ENCODE measurements around the gene TBC1D20. TPM values are rescaled to one million over a fixed set of nuclear protein-coding genes. Genes with fewer than 3 reads are reported as not detected.
A peak's percentile ranks its signal among the peaks of the same experiment; 100 is the strongest.

TBC1D20 gene
- total and polyA plus RNA-seq, 7 donors, result 16.6 to 31.4 (median 28.3) TPM

DNA sequence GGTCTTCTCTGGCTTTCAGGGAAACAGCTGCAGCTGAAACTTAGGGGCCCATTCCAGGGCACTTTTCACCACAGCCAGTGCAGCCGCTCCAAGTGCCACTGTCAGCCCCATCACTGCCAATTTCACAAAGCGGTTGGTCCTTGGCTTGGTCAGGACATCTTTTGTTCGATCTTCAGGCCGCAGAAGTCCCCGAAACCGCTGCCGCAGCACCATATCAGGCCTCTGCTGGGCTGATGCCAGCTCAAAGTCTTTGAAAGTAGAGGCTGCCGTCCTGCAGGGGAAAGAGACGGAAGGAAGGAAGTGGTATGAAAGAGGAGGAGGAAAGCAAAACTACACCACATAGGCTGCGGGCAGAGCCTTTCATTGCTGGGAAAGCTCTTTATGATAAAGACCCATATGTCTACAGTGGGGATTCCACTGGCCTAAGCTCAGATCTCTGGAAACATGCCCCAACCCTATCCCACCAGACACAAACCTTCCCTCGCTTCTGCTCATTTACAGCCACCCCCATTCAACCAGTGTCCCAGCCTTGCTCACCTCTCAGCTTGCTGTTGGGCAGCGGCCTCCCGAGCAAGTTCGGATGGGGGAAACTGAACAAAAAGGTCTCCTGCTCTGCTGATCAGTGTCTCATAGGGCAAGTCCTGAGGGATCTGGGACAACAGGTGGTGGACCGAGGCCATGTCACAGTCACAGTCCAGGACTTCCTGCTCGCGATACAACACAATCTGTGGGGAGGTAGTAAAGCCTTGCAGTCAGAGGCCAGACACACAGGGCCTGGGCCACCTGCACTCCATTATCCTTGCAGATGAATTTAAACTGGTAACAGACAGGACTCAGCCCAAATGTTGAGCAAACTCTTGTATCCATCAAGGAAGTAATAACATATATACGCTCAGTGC is 23.5 kb downstream of the TBC1D20 start:
- H3K9me3 ChIP-seq, result no peaks in the 10 kb centered on the region
- WGBS, 3 donors, result 39 to 56% (median 40%) methylated on average over 18 of the region's 18 CpGs
- intact Hi-C loops (cut with DNase I), result loop anchor here in 1 of 2 donors (5.0 kb wide), 1 partner anchor 67 kb away; no protein-coding TSS in a partner anchor
- no peaks in the 10 kb centered on the region for H3K27me3 ChIP-seq (ENCODE audit: insufficient read depth in 3 of 3, low read length in 2 of 3)
- peaks cover 16 to 87% of the 10 kb centered on the region in 2 donors for H3K36me3 ChIP-seq (ENCODE audit: insufficient read depth in 1 of 2, low read depth in 1 of 2)
- DNase-seq, result no peak
- peak overlapping the region; percentile 44 for H3K27ac ChIP-seq
- peaks cover 30% of the 10 kb centered on the region for H3K4me1 ChIP-seq
- ATAC-seq, result peak; percentile 11 to 21 (median 18)
- no peak overlapping the region for H3K4me3 ChIP-seq
- no peak for TF ChIP-seq CTCF (IDR thresholded peaks at IDR 0.05)

DNA sequence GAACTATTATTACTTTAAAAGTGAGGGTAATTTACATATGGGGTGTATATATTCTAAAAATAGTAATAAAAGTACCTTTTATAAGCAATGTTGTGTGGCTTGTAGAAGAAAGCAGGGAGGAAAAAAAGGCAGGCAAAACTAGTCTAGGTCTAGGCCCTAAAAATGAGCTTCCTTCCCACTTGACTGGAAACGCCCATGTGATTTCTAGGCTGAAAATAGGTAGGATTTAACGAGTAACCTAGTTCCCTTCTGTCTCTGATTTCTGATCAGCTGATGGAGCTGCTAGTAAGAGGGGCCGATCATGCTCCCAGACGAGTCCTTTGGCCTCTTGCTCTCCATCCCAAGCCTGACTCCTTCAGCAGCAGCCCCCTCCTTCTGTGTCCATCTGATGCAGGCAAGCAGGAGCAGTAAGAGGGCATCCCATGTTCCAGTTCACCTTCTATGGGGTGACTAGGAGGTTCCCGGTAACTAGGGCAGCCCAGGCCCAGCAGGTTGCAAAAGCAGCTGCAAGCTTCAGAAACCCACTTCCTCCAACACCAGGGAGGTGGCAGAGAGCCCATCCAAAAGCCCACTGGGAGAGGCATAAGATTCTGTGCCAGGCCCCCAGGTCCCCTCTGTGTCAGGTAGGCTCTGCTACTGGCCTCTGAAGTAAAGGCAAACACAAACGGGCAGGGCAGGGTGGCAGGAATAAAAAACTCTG is 24.4 kb downstream of the TBC1D20 start:
- peaks cover 30% of the 10 kb centered on the region for H3K4me1 ChIP-seq
- TF ChIP-seq CTCF (IDR thresholded peaks at IDR 0.05), result no peak
- no peaks in the 10 kb centered on the region for H3K9me3 ChIP-seq
- ATAC-seq (peak in 2 of 4 donors; percentile 11 to 20), DNase-seq (no peak)
- H3K27me3 ChIP-seq (ENCODE audit: insufficient read depth in 3 of 3, low read length in 2 of 3), result no peaks in the 10 kb centered on the region
- H3K36me3 ChIP-seq (ENCODE audit: insufficient read depth in 1 of 2, low read depth in 1 of 2), result peaks cover 16 to 82% of the 10 kb centered on the region in 2 donors
- WGBS, 3 donors, result 33 to 56% (median 36%) methylated on average over 6 of the region's 6 CpGs
- no peak overlapping the region for H3K4me3 ChIP-seq
- peak overlapping the region; percentile 44 for H3K27ac ChIP-seq
- intact Hi-C loops (cut with DNase I), result loop anchor here in 1 of 2 donors (5.0 kb wide), 1 partner anchor 66 kb away; no protein-coding TSS in a partner anchor

- intact Hi-C loops (cut with DNase I), result loop anchor here in 1 of 2 donors (5.0 kb wide), 1 partner anchor 64 kb away; no protein-coding TSS in a partner anchor
- ATAC-seq (no peak), DNase-seq (no peak)
- Histone ChIP-seq H3K4me1 (peaks cover 32% of the 10 kb centered on the region), H3K27me3 (ENCODE audit: insufficient read depth in 3 of 3, low read length in 2 of 3) (no peaks in the 10 kb centered on the region), H3K27ac (no peak overlapping the region), H3K9me3 (no peaks in the 10 kb centered on the region), H3K36me3 (ENCODE audit: insufficient read depth in 1 of 2, low read depth in 1 of 2) (peaks cover 12 to 82% of the 10 kb centered on the region in 2 donors), H3K4me3 (no peak overlapping the region)
- TF ChIP-seq CTCF (IDR thresholded peaks at IDR 0.05), result no peak
- WGBS, 3 donors, result 87 to 95% (median 89%) methylated on average over 5 of the region's 5 CpGs
These were observed 25.9 kb downstream of the TBC1D20 start for GRCh38 chr20:436476-436875.

GRCh38 chr20:435558-435957 is 26.8 kb downstream of the TBC1D20 start:
- WGBS, 3 donors, result 50 to 61% (median 55%) methylated on average over 7 of the region's 7 CpGs

More at GRCh38 chr20:435558-435957, 26.8 kb downstream of the TBC1D20 start:
- H3K4me3 ChIP-seq, result no peak overlapping the region
- H3K36me3 ChIP-seq (ENCODE audit: insufficient read depth in 1 of 2, low read depth in 1 of 2), result peaks cover 8 to 82% of the 10 kb centered on the region in 2 donors
- DNase-seq (no peak), ATAC-seq (no peak)
- peaks cover 32% of the 10 kb centered on the region for H3K4me1 ChIP-seq
- TF ChIP-seq CTCF (IDR thresholded peaks at IDR 0.05), result no peak
- intact Hi-C loops (cut with DNase I), result loop anchor here in 1 of 2 donors (5.0 kb wide), 1 partner anchor 63 kb away; no protein-coding TSS in a partner anchor
- no peaks in the 10 kb centered on the region for H3K9me3 ChIP-seq
- H3K27me3 ChIP-seq (ENCODE audit: insufficient read depth in 3 of 3, low read length in 2 of 3), result no peaks in the 10 kb centered on the region
- H3K27ac ChIP-seq, result no peak overlapping the region
